Chondrocyte (in vitro differentiated cells): Measurements from ENCODE around the gene SRSF3. TPM values are rescaled to one million over a fixed set of nuclear protein-coding genes. Genes with fewer than 3 reads are reported as not detected.
"Not testable (repeated sequence)": the region's sequence is repeated elsewhere in the genome, so short reads cannot be mapped to it uniquely, and the experiment has no call there.

ENCODE experiments used
- DNase-seq: peaks from one replicate; pipeline ENCODE4 v3.0.0; 2021; ENCODE audit warnings: mixed read lengths, low spot score
- H3K27ac Mint-ChIP-seq: one replicate; pipeline ENCODE4 v1.8.0; 2021; ENCODE audit warnings: mild to moderate bottlenecking, moderate library complexity, mixed read lengths; ENCODE audit not compliant: unreplicated experiment
- H3K27me3 Mint-ChIP-seq: 2 replicates; pipeline ENCODE4 v1.8.0; 2021; ENCODE audit warnings: low read depth, mixed read lengths
- H3K36me3 Mint-ChIP-seq: 2 replicates; pipeline ENCODE4 v1.8.0; 2021; ENCODE audit warnings: low read depth, mixed read lengths
- H3K4me1 Mint-ChIP-seq: 2 replicates; pipeline ENCODE4 v1.8.0; 2021; ENCODE audit warnings: low read depth, mild to moderate bottlenecking, mixed read lengths
- H3K4me3 Mint-ChIP-seq: one replicate; pipeline ENCODE4 v1.8.0; 2021; ENCODE audit warnings: mild to moderate bottlenecking, moderate library complexity, mixed read lengths; ENCODE audit not compliant: unreplicated experiment
- H3K9me3 Mint-ChIP-seq: 2 replicates; pipeline ENCODE4 v1.8.0; 2021; ENCODE audit warnings: low read depth, mixed read lengths
- CTCF ChIP-seq: fragments of 200-600 bp; sonication (generic); IDR thresholded peaks from 2 replicates; pipeline ENCODE4 v1.5.0; 2021; ENCODE audit warnings: antibody characterized with exemption, mild to moderate bottlenecking, moderate library complexity
- total RNA-seq: library from RNA; stranded (reverse); gene quantifications from 3 replicates; pipeline ENCODE4 v1.2.1, GENCODE V29; 2021

SRSF3 gene
- total RNA-seq, 1 donor from 2014 or later = 191 TPM

DNA sequence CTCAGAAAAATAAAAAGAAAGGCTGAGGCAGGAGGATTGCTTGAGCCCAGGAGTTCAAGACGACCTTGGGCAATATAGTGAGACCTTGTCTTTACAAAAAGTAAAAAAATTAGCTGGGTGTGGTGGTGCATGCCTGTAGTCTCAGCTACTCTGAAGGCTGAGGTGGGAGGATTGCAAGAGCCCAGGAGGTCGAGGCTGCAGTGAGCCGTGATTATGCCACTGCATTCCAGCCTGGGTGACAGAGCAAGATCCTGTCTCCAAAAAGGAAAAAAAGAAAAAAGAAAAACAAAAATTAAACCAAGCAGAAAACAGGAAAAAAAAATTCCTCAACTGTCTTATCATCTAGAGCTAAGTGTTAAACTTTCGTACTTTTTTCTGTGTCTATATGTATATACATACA, 12.4 kb upstream of the SRSF3 start:
- Mint-ChIP-seq H3K4me1 (peaks cover 48% of the 10 kb centered on the region), H3K27me3 (no peaks in the 10 kb centered on the region), H3K4me3 (no peak overlapping the region), H3K27ac (peak overlapping the region; percentile 70), H3K36me3 (no peaks in the 10 kb centered on the region), H3K9me3 (no peaks in the 10 kb centered on the region)
- no peak for TF ChIP-seq CTCF
- DNase-seq = no peak

DNA sequence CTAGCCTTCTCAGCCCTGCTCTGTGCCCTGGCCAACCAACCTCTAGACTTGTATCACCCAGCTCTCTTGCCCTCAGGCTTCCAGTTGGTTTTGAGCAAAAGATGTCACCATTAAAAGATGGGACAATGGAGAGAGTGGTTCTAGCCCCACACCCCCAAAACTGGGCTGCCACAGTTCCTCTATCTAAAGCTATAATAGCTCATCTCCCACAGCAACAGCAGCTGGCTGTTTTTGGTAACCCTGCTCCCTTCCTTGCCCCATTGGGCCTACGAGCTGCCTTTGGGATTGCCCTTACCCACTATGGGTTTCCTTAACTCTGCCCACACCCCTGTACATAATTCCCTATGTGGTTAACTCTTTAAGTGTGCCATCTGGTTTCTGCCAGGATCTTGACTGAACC, 7.6 kb upstream of the SRSF3 start:
- TF ChIP-seq CTCF = no peak
- H3K27ac Mint-ChIP-seq = no peak overlapping the region
- H3K4me3 Mint-ChIP-seq = no peak overlapping the region
- no peaks in the 10 kb centered on the region for H3K36me3 Mint-ChIP-seq
- no peaks in the 10 kb centered on the region for H3K9me3 Mint-ChIP-seq
- no peaks in the 10 kb centered on the region for H3K27me3 Mint-ChIP-seq
- H3K4me1 Mint-ChIP-seq = peaks cover 15% of the 10 kb centered on the region
- DNase-seq = no peak

DNA sequence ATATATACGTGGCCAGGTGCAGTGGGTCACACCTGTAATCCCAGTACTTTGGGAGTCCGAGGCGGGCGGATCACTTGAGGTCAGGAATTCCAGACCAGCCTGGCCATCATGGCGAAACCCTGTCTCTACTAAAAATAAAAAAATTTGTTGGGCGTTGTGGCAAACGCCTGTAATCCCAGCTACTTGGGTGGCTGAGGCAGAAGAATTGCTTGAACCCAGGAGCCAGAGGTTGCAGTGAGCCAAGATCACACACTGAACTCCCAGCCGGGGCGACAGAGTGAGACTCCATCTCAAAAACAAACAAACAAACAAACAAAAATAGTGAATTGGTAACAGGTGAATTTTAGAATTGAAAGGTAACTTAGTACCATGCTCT, 5.1 kb upstream of the SRSF3 start:
- H3K9me3 Mint-ChIP-seq, H3K36me3 Mint-ChIP-seq, H3K4me3 Mint-ChIP-seq, DNase-seq, H3K27me3 Mint-ChIP-seq, H3K27ac Mint-ChIP-seq: not testable (repeated sequence)
- peaks cover 24% of the 10 kb centered on the region for H3K4me1 Mint-ChIP-seq

DNA sequence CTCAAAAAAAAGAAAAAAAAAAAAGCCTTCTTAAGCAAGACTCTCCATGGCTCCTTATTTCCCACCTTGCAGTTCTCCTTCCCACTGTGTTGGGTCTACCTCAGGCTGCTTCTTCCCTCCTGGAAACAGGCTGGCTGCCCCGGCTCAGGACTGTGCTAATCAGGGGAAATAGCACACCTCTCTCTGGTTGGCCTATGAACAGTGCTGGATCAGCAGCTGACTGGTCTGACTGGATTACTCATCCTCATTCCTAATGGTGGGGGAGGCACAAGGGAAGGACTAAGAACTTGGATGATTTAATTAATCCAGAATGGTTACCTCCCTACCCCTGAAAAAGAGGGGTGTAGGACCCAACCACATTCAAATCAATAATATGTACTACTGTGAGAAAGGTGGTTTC, 3.9 kb upstream of the SRSF3 start:
- no peak for TF ChIP-seq CTCF
- Mint-ChIP-seq H3K4me1 (peaks cover 22% of the 10 kb centered on the region), H3K4me3 (no peak overlapping the region), H3K27me3 (no peaks in the 10 kb centered on the region), H3K36me3 (peaks cover 8% of the 10 kb centered on the region), H3K9me3 (no peaks in the 10 kb centered on the region), H3K27ac (peak overlapping the region; percentile 90)
- no peak for DNase-seq

DNA sequence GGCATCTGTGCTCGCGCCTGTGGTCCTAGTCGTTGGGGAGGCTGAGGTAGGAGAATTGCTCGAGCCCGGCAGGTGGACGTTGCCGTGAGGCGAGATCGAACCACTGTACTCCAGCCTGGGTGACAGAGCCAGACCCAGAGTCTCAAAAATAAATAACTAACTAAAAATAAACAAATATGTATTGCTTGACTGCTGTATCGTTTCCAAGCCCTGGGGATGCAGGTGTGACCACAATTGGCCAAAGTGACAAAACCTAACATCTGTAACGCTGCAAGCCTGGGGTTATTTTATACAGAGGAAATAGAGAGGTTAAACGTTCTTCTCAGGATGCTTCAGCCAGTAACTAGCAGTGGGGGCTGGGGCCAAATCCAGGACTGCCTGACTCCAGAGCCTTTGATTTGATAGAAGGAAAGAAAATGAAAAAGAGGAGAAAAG, 1.9 kb upstream of the SRSF3 start:
- Mint-ChIP-seq H3K4me3 (no peak overlapping the region), H3K4me1 (peaks cover 26% of the 10 kb centered on the region), H3K27me3 (no peaks in the 10 kb centered on the region), H3K9me3 (no peaks in the 10 kb centered on the region), H3K27ac (peak overlapping the region; percentile 60), H3K36me3 (peaks cover 27% of the 10 kb centered on the region)
- no peak for DNase-seq
- no peak for TF ChIP-seq CTCF

DNA sequence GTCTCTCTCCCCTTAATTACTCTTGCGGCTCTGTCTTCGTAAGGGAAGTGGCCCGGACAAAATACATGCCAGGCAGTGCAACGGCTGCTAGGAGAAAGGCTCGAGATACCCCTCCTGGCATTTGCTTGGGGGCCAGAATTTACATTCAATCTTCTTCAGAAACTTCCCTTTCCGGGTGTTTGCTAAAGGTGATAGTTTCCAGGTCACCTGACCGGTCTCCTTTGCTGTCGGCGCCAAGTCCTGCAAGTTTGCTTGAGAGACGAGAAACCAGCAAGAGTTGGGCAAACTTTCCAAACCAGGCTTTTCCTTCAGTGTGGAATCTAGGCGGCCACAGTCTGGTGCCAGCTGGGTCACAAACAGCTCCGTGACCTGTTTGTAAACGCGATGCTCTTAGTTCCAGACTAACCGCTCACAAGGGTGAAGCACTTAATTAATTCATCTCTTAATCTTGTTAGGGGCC, 563 bp upstream of the SRSF3 start:
- H3K36me3 Mint-ChIP-seq = peaks cover 37% of the 10 kb centered on the region
- H3K27ac Mint-ChIP-seq = peak overlapping the region; percentile 100
- no peaks in the 10 kb centered on the region for H3K27me3 Mint-ChIP-seq
- H3K9me3 Mint-ChIP-seq = no peaks in the 10 kb centered on the region
- TF ChIP-seq CTCF = no peak
- peaks cover 38% of the 10 kb centered on the region for H3K4me1 Mint-ChIP-seq
- peak overlapping the region; percentile 100 for H3K4me3 Mint-ChIP-seq
- no peak for DNase-seq
